Adipocyte (in vitro differentiated cells): ENCODE data around the gene SLC8A2.

ENCODE experiments used
- DNase-seq: peaks from one replicate; pipeline ENCODE4 v3.0.0-alpha.2; 2015; ENCODE audit warnings: low read depth
- H3K27me3 ChIP-seq: replicated peaks from 2 replicates; pipeline ENCODE4 v1.7.0; 2013; ENCODE audit warnings: mild to moderate bottlenecking, low read length, moderate library complexity; ENCODE audit not compliant: control insufficient read depth, insufficient read depth
- H3K36me3 ChIP-seq: 2 replicates; pipeline ENCODE4 v1.7.0; 2013; ENCODE audit warnings: low read length, mild to moderate bottlenecking, moderate library complexity; ENCODE audit not compliant: control insufficient read depth, insufficient read depth, severe bottlenecking
- H3K4me1 ChIP-seq: 2 replicates; pipeline ENCODE4 v1.7.0; 2013; ENCODE audit warnings: mild to moderate bottlenecking, low read length, moderate library complexity; ENCODE audit not compliant: control insufficient read depth, insufficient read depth
- H3K4me3 ChIP-seq: 2 replicates; pipeline ENCODE4 v1.7.0; 2013; ENCODE audit warnings: mild to moderate bottlenecking, low read length, moderate library complexity
- H3K9ac ChIP-seq: 2 replicates; pipeline ENCODE4 v1.7.0; 2013; ENCODE audit warnings: mild to moderate bottlenecking, low read length, moderate library complexity
- H3K9me3 ChIP-seq: 2 replicates; pipeline ENCODE4 v1.7.0; 2013; ENCODE audit warnings: mild to moderate bottlenecking, low read length, moderate library complexity; ENCODE audit not compliant: control insufficient read depth

The SLC8A2 gene

GRCh38 chr19:47447470-47448359, 24.0 kb downstream of the SLC8A2 start:
- peak; percentile 53 for DNase-seq
- H3K9me3 ChIP-seq: peaks cover 5% of the 10 kb centered on the region
- H3K9ac ChIP-seq: no peak overlapping the region
- no peaks in the 10 kb centered on the region for H3K36me3 ChIP-seq
- H3K27me3 ChIP-seq: peaks cover 66% of the 10 kb centered on the region
- H3K4me3 ChIP-seq: no peak overlapping the region
- H3K4me1 ChIP-seq: peaks cover 4% of the 10 kb centered on the region

DNA sequence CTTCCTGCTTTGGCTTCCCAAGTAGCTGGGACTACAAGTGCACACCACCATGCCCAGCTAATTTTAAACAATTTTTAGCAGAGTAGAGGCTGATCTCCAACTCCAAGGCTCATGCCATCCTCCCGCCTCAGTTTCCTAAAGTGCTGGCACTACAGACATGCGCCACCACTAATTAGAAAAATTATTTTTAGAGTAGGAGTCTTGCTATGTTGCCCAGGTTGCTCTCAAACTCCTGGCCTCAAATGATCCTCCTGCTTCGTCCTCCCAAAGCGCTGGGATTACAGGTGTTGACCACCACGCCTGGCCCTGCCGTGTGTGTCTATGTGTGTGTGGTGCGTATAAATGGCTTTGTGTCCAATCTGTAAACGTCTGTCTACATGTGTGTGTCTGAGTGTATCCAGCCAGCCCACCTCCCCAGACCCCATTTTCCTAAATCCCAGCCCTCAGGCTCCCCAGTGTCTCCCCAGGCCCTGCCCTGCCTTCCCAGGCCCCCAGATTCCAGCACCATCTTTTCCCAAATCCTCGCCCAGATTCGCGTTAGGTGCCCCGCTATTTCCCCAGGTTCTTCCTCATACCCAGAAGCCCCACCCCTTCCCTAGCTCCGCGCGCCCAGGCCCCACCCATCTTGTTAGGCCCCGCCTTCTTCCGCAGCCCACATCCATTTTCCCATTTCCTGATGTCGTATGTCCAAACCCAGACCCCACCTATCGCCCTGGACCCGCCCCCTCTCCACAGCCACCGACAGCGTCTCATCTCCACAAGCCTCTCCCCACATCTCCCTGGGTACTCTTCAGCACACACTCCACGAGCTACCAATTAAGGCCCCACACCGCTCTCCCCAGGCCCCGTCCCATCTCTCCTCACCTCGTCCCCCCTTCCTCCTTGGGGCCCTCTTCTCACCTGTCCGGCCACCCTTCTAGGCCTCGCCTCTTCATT, 24.9 kb downstream of the SLC8A2 start:
- Histone ChIP-seq H3K27me3 (peaks cover 72% of the 10 kb centered on the region), H3K9ac (no peak overlapping the region), H3K4me3 (no peak overlapping the region), H3K4me1 (peaks cover 4% of the 10 kb centered on the region), H3K36me3 (no peaks in the 10 kb centered on the region), H3K9me3 (peaks cover 5% of the 10 kb centered on the region)
- DNase-seq: no peak

GRCh38 chr19:47445937-47446402, 25.7 kb downstream of the SLC8A2 start:
- Histone ChIP-seq H3K9me3 (no peaks in the 10 kb centered on the region), H3K27me3 (peaks cover 78% of the 10 kb centered on the region), H3K4me3 (no peak overlapping the region), H3K36me3 (no peaks in the 10 kb centered on the region), H3K4me1 (peaks cover 4% of the 10 kb centered on the region), H3K9ac (no peak overlapping the region)
- peak; percentile 67 for DNase-seq

DNA sequence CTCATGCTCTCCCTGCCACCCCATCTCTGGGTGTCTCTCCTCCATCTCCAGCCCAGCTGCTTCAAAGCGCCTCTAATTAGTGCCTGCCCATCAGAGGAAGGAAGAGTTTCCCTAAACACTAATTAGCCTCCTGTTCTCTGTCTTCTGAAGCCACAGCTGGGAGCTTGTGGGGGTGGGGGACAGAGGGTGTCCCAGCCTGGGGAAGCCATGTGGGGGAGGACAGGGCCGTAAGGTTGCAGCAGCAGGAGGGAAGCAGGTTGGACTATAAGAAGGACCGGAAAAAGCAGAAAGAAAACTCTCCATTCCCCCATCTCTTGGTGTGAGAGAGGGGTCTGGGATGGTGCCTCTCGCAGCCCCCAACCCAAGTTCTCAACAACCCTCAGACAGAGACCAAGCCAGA, 26.2 kb downstream of the SLC8A2 start:
- Histone ChIP-seq H3K27me3 (peaks cover 80% of the 10 kb centered on the region), H3K9ac (no peak overlapping the region), H3K36me3 (no peaks in the 10 kb centered on the region), H3K9me3 (no peaks in the 10 kb centered on the region), H3K4me3 (no peak overlapping the region), H3K4me1 (peaks cover 4% of the 10 kb centered on the region)
- DNase-seq: no peak

GRCh38 chr19:47444388-47444821, 27.3 kb downstream of the SLC8A2 start:
- H3K36me3 ChIP-seq: no peaks in the 10 kb centered on the region
- no peak overlapping the region for H3K4me3 ChIP-seq

DNA sequence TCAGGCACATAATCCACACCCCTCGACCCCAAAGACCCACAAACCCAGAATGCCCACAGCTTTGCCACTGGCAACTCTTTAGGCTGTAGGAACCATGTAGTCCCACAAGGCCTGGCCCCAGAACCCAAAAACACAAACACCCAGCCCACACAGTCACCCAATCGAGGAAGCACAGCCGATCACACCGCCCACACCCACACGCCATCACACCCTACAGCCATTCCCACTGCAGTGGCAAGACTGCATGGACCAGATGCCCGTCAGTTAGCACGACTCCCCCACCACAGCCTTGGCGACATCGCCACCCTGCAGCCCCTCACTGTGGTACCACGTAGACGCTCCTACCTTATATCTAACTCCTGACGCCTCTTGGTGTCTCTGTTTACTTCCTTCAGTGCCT, 28.4 kb downstream of the SLC8A2 start:
- Histone ChIP-seq H3K9me3 (no peaks in the 10 kb centered on the region), H3K4me3 (no peak overlapping the region), H3K4me1 (peaks cover 4% of the 10 kb centered on the region), H3K27me3 (peaks cover 76% of the 10 kb centered on the region), H3K9ac (no peak overlapping the region), H3K36me3 (no peaks in the 10 kb centered on the region)
- DNase-seq: no peak

More at GRCh38 chr19:47444388-47444821, 27.3 kb downstream of the SLC8A2 start:
- Histone ChIP-seq H3K27me3 (peaks cover 83% of the 10 kb centered on the region), H3K9me3 (no peaks in the 10 kb centered on the region), H3K4me1 (peaks cover 4% of the 10 kb centered on the region), H3K9ac (no peak overlapping the region)
- DNase-seq: no peak

DNA sequence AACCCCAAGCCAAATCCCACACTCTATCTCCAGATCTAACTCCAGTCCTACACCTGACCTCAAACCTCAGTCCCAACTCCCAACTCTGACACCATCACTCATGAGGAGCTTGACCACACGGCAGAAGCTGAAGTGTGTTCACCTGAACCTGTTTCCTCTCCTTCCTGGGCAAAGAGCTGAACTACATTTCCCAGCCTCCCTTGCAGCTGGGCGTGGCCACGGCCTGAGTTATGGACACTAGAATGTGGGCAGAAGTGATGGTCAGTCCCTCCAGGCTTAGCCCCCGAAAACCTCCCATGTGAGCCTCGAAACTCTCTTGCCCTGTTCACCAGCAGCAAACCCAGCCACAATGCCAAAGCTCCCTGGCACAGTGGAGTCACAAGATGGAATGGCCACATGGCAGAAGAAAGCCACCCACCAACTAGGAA, 32.9 kb downstream of the SLC8A2 start:
- no peak overlapping the region for H3K9ac ChIP-seq
- no peak for DNase-seq
- no peaks in the 10 kb centered on the region for H3K4me1 ChIP-seq
- H3K27me3 ChIP-seq: peaks cover 56% of the 10 kb centered on the region
- no peak overlapping the region for H3K4me3 ChIP-seq
- no peaks in the 10 kb centered on the region for H3K9me3 ChIP-seq
- H3K36me3 ChIP-seq: no peaks in the 10 kb centered on the region

- H3K4me3 ChIP-seq: no peak overlapping the region
- H3K36me3 ChIP-seq: no peaks in the 10 kb centered on the region
- H3K4me1 ChIP-seq: no peaks in the 10 kb centered on the region
- no peak overlapping the region for H3K9ac ChIP-seq
- H3K27me3 ChIP-seq: peaks cover 43% of the 10 kb centered on the region
- peak; percentile 17 for DNase-seq
- no peaks in the 10 kb centered on the region for H3K9me3 ChIP-seq
Measured at GRCh38 chr19:47437500-47437899, 34.2 kb downstream of the SLC8A2 start.

- Histone ChIP-seq H3K9ac (no peak overlapping the region), H3K4me1 (no peaks in the 10 kb centered on the region), H3K4me3 (no peak overlapping the region), H3K36me3 (no peaks in the 10 kb centered on the region), H3K9me3 (no peaks in the 10 kb centered on the region), H3K27me3 (peaks cover 38% of the 10 kb centered on the region)
- DNase-seq: peak; percentile 89
Measured at GRCh38 chr19:47436712-47437401, 34.8 kb downstream of the SLC8A2 start.

DNA sequence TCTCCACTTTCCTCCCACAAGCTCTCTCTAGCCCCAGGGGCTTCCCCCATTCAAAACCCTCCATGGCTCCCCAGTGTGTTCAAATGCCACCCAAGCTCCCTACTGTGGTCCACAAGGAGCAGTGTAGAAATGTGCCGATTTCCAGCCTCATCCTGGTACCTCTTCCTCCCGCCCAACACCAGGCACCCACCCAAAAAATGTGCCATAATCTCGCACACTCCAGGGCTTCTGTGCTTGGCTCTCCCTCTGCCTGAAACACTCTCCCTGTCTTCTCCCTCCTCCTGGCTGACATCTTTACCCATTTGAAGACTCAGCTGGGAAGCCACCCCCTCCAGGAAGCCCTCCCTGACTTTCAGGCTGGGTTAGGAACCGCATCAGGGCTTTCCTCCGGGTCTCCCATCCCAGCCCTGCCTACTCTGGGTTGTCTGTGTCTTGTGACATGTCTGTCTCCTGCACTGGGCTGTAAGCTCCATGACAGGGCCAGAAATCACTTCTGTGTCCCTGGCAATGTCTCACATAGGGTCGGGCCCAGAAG, 35.7 kb downstream of the SLC8A2 start:
- DNase-seq: no peak
- Histone ChIP-seq H3K4me1 (no peaks in the 10 kb centered on the region), H3K4me3 (no peak overlapping the region), H3K27me3 (peaks cover 33% of the 10 kb centered on the region), H3K9ac (no peak overlapping the region), H3K36me3 (no peaks in the 10 kb centered on the region), H3K9me3 (no peaks in the 10 kb centered on the region)
